Measurements from ENCODE around the gene ARID5B.
A peak's percentile ranks its signal among the peaks of the same experiment; 100 is the strongest.

The ARID5B gene

GRCh38 chr10:61933859-61934555 lies 32.5 kb downstream of the ARID5B start:
- no peak for DNase-seq (ENCODE audit: low spot score)
- CTCF ChIA-PET: interaction anchor here (0.7 to 1.4 kb wide), 3 partner anchors 9 to 344 kb away, joined by 4 to 8 read pairs (median 5); no protein-coding TSS in a partner anchor
- POLR2A ChIA-PET (ENCODE audit: low non-redundant PET): interaction anchor here (0.6 kb wide), 1 partner anchor 1181 kb away, joined by 3 read pairs; no protein-coding TSS in a partner anchor
- TF ChIP-seq, protein P1, sequence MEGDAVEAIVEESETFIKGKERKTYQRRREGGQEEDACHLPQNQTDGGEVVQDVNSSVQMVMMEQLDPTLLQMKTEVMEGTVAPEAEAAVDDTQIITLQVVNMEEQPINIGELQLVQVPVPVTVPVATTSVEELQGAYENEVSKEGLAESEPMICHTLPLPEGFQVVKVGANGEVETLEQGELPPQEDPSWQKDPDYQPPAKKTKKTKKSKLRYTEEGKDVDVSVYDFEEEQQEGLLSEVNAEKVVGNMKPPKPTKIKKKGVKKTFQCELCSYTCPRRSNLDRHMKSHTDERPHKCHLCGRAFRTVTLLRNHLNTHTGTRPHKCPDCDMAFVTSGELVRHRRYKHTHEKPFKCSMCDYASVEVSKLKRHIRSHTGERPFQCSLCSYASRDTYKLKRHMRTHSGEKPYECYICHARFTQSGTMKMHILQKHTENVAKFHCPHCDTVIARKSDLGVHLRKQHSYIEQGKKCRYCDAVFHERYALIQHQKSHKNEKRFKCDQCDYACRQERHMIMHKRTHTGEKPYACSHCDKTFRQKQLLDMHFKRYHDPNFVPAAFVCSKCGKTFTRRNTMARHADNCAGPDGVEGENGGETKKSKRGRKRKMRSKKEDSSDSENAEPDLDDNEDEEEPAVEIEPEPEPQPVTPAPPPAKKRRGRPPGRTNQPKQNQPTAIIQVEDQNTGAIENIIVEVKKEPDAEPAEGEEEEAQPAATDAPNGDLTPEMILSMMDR (conservative IDR thresholded peaks at IDR 0.05; ENCODE audit: low read depth): no peak
- H3K27ac ChIP-seq: no peak overlapping the region

DNA sequence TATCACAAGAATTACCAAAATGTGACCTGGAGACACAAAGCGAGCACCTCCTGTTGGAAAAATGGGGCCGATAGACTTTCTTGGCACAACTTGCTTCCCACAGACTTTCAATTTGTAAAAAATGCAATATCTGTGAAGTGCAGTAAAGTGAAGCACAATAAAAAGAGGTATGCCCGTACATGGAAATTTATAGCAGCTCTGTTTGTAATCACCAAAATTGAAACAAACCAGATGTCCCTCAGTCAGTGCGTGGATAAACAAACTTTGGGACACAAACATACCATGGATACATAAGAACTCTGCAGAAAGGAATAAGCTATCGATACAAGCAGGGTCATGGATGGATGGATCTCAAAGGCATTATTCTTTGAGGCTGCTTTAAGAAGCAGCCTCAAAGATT lies 33.6 kb downstream of the ARID5B start:
- POLR2A ChIA-PET (ENCODE audit: low non-redundant PET): no interaction called here
- TF ChIP-seq, protein P1 (conservative IDR thresholded peaks at IDR 0.05; ENCODE audit: low read depth): no peak

GRCh38 chr10:61936770-61937169 lies 35.3 kb downstream of the ARID5B start:
- CTCF ChIA-PET: interaction anchor here (0.7 kb wide), 1 partner anchor 1996 kb away, joined by 3 read pairs; no protein-coding TSS in a partner anchor

More for the DNA sequence above, 33.6 kb downstream of the ARID5B start:
- DNase-seq (ENCODE audit: low spot score): no peak
- no peak overlapping the region for H3K27ac ChIP-seq
- CTCF ChIA-PET: no interaction called here

GRCh38 chr10:61937631-61938351 lies 36.3 kb downstream of the ARID5B start:
- H3K27ac ChIP-seq: no peak overlapping the region
- ChIA-PET POLR2A (ENCODE audit: low non-redundant PET) (interaction anchor here (0.7 kb wide), 1 partner anchor 36 kb away, joined by 3 read pairs; no protein-coding TSS in a partner anchor), CTCF (interaction anchor here (0.7 kb wide), 2 partner anchors 32 to 1995 kb away, joined by 3 read pairs; no protein-coding TSS in a partner anchor)
- peak; percentile 20 for DNase-seq (ENCODE audit: low spot score)
- TF ChIP-seq, protein P1 (conservative IDR thresholded peaks at IDR 0.05; ENCODE audit: low read depth): no peak

More at GRCh38 chr10:61936770-61937169, 35.3 kb downstream of the ARID5B start:
- no peak overlapping the region for H3K27ac ChIP-seq
- no peak for DNase-seq (ENCODE audit: low spot score)
- POLR2A ChIA-PET (ENCODE audit: low non-redundant PET): no interaction called here
- TF ChIP-seq, protein P1 (conservative IDR thresholded peaks at IDR 0.05; ENCODE audit: low read depth): no peak

DNA sequence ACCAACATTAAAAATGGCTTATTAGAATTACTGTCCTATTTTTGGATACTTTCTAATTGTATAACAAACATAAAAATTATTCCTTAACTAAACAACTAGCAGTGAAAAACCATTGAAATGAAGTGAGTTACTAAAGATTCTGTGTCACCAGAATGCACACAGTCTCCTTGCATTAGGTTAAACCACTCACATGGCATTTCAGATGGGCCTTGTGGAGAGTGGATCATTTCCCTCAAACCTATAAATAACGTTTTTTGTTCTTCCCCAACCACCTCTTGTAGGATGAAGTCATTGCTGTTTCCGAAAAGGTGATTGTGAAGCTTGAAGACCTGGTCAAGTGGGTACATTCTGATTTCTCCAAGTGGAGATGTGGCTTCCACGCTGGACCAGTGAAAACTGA lies 38.4 kb downstream of the ARID5B start:
- H3K27ac ChIP-seq: no peak overlapping the region
- no peak for DNase-seq (ENCODE audit: low spot score)
- ChIA-PET CTCF (interaction anchor here (0.6 kb wide), 1 partner anchor 44 kb away, joined by 4 read pairs; no protein-coding TSS in a partner anchor), POLR2A (ENCODE audit: low non-redundant PET) (no interaction called here)
- TF ChIP-seq, protein P1 (conservative IDR thresholded peaks at IDR 0.05; ENCODE audit: low read depth): no peak

- no peak overlapping the region for H3K27ac ChIP-seq
- CTCF ChIA-PET: interaction anchor here (0.7 kb wide), 1 partner anchor 82 kb away, joined by 3 read pairs; no protein-coding TSS in a partner anchor
Observed at GRCh38 chr10:61941202-61941681, 39.7 kb downstream of the ARID5B start.

More at GRCh38 chr10:61941202-61941681, 39.7 kb downstream of the ARID5B start:
- POLR2A ChIA-PET (ENCODE audit: low non-redundant PET): no interaction called here
- DNase-seq (ENCODE audit: low spot score): no peak
- TF ChIP-seq, protein P1 (conservative IDR thresholded peaks at IDR 0.05; ENCODE audit: low read depth): no peak
